ENCODE data around the gene SFRP2.

SFRP2 gene

GRCh38 chr4:153792618-153793247 lies 3.9 kb upstream of the SFRP2 start:
- DNase-seq: no peak

- DNase-seq: no peak
Observed at GRCh38 chr4:153791746-153792617, 3.1 kb upstream of the SFRP2 start.

- DNase-seq: no peak
Observed at GRCh38 chr4:153790962-153791551, 2.2 kb upstream of the SFRP2 start.

- DNase-seq: no peak
Observed at GRCh38 chr4:153790500-153790865, 1.6 kb upstream of the SFRP2 start.

DNA sequence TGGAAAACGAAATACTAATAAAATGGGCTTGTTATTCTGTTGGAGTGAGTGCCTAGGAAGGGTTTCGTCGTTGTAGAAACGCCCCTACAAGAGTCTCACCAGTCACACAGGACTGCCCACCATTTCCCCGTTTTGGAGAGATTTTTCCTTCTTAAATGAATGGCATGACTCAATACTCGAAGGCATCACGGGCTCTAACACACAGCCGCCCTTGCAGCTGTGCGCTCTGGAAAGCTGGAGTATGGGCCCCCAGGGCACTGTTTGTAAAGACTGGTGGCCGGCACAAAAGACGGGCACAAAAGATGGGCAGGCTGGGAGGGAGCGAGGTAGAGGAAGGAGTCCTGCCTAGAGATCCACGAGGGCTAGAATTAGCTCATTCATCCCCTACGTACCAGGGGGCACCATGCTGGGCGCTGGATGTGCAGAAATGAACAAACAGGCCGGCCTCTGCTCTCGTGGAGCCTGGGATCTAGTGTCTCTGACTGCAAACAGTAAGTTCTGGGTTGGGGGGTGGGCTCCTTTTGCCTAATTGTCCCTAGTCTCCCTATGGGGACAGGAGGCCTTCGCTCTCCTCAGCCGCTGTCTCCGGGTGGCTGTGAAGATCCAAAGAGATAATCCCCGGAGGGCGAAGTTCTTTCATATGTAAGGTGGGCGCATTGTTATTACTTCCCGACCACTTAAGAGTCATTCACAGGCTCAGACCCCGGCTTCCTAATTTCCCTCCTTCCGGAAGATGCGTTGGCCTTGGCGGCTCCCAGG lies 1.0 kb upstream of the SFRP2 start:
- DNase-seq: no peak

GRCh38 chr4:153788051-153788412 lies 851 bp downstream of the SFRP2 start:
- DNase-seq: no peak

DNA sequence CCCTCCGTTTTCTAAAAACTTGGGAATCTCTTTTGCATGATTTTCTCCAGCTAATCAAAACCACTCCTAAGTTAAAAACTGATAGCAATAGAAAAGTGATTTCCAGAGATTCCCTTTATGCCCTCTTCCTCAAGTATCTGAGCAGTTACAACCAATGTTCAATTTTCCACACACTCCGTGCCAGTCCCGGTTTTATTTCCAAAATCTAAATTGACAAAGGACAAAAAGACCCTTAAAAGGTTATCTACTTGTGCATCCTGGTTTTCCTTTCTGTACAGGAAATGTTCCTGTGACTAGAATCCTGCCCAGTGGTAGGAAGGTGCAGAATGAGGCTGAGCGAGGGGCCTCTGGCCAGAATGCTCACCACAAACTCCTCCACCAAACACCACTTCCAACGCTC lies 1.3 kb downstream of the SFRP2 start:
- no peak for DNase-seq

- DNase-seq: no peak
Observed at GRCh38 chr4:153787061-153787560, 1.8 kb downstream of the SFRP2 start.

GRCh38 chr4:153785910-153786721 lies 2.8 kb downstream of the SFRP2 start:
- DNase-seq: no peak

GRCh38 chr4:153784166-153784699 lies 4.7 kb downstream of the SFRP2 start:
- no peak for DNase-seq

DNA sequence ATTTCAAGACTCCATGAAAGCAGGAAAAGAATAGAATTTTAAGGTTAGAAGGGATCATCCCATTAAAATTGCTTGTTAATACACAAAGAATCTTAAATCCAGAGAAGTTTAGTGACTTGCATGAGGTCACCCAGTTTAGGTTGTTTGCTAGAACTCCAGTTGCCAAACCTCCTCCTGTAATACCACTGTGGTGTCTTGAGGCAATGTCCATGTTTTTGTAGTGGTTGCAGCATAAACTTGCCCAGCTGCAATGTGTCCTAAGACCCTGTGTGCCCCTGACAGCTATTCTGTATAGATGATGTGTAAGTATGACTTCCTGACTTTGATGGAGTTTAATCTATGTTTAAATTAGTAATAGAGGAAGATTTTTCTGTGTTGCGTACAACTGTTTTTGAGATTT lies 6.3 kb downstream of the SFRP2 start:
- DNase-seq: no peak

GRCh38 chr4:153781717-153782416 lies 7.0 kb downstream of the SFRP2 start:
- DNase-seq: no peak

GRCh38 chr4:153781280-153781679 lies 7.6 kb downstream of the SFRP2 start:
- DNase-seq: no peak

GRCh38 chr4:153780876-153781275 lies 8.0 kb downstream of the SFRP2 start:
- DNase-seq: no peak

DNA sequence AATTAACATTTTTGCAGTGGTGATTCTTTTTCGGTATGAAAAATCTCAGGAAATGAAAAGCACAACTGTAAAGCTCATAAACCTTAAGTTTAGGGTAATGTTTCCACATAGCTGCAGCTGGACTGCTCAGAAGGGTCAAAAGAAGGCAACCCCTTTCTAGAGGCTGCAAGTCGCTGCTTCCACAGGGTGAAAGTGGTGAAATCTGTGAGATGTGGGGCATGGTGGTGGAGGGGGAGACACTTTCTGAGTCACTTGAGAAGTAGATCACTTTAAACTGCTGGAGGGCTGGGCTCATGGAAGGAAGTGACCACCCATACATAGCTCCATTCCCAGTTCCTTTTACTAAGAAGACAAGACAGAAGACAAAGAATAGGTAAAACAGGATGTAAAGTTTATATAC lies 8.7 kb downstream of the SFRP2 start:
- no peak for DNase-seq

- DNase-seq: no peak
Observed at GRCh38 chr4:153778383-153778782, 10.5 kb downstream of the SFRP2 start.

DNA sequence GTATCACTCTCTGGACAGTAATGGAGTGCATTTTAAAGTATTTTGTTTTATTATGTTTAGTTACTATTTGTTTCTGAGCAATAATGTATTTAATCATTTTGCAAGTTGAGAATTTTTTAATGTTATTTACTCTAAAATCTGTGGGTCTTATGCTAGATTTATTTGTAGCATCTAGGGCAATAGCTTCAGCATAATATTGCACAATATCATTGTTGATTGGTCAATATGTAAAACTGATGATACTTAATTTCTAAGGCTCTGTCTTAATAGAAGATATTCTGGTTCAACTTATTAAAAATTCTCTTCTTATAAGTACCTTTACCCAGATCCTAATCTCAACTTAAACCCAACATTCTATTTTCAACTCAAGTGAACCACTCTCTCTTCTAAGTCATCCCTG lies 11.5 kb downstream of the SFRP2 start:
- DNase-seq: no peak

GRCh38 chr4:153776601-153777000 lies 12.3 kb downstream of the SFRP2 start:
- no peak for DNase-seq

GRCh38 chr4:153773236-153773690 lies 15.6 kb downstream of the SFRP2 start:
- DNase-seq: no peak

GRCh38 chr4:153771046-153771445 lies 17.8 kb downstream of the SFRP2 start:
- DNase-seq: no peak

- no peak for DNase-seq
Observed at GRCh38 chr4:153766758-153767157, 22.1 kb downstream of the SFRP2 start.

All from COR-L47 (cell line).